Thyroid gland (tissue), 4 donors: ENCODE measurements around the gene RASSF7. TPM values are rescaled to one million over a fixed set of nuclear protein-coding genes. Genes with fewer than 3 reads are reported as not detected.

Experiments
- DNase-seq, 2 donors: peaks; one replicate each; pipeline ENCODE4 v3.0.0-alpha.2; 2019
- H3K27ac ChIP-seq, 3 donors: fragments of 200-600 bp; sonication (generic); 1 replicate in 2 of 3; 2 replicates in 1 of 3; pipeline ENCODE4 v1.5.1; 2016 to 2019; ENCODE audit warnings: mild to moderate bottlenecking in 1 of 3, moderate library complexity in 1 of 3
- H3K27me3 ChIP-seq: fragments of 200-600 bp; sonication (generic); one replicate; pipeline ENCODE4 v1.5.1; 2019
- H3K36me3 ChIP-seq, 2 donors: fragments of 200-600 bp; sonication (generic); one replicate each; pipeline ENCODE4 v1.5.1; 2016 to 2019
- H3K4me1 ChIP-seq, 2 donors: fragments of 200-600 bp; sonication (generic); one replicate each; pipeline ENCODE4 v1.5.1; 2017 to 2019
- H3K4me3 ChIP-seq, 3 donors: fragments of 200-600 bp; sonication (generic); replicated peaks in 1 of 3; 1 replicate in 2 of 3; 2 replicates in 1 of 3; pipeline ENCODE4 v1.5.1; 2016; ENCODE audit warnings: mild to moderate bottlenecking in 1 of 3
- H3K9me3 ChIP-seq: fragments of 200-600 bp; sonication (generic); one replicate; pipeline ENCODE4 v1.5.1; 2017
- CTCF ChIP-seq, 6 experiments: fragments of 200-600 bp in 3 of 6; fragments of 450-650 bp in 3 of 6; sonication (generic) in 3 of 6; IDR thresholded peaks; one replicate each; pipeline ENCODE4 v1.5.1; 2016 to 2019; ENCODE audit warnings: antibody characterized with exemption in 6 of 6, mild to moderate bottlenecking in 2 of 6, inconsistent platforms in 1 of 6, moderate library complexity in 1 of 6
- POLR2A ChIP-seq, 2 donors: fragments of 450-650 bp; IDR thresholded peaks; one replicate each; pipeline ENCODE4 v1.6.1; 2017; ENCODE audit warnings: antibody characterized with exemption in 2 of 2, mild to moderate bottlenecking in 2 of 2, moderate library complexity in 1 of 2
- WGBS, 2 donors: methylation state at CpG; one replicate each; pipeline ENCODE4 v1.1.5; 2017; 5-methylcytosine and 5-hydroxymethylcytosine counted together
- intact Hi-C: fragments of 100-400 bp; cut with DNase I; formaldehyde crosslinking; loops from one replicate; pipeline ENCODE4 v1.15.1; 2023
- total RNA-seq, 4 donors: library from RNA; depleted of rRNA; stranded (reverse); fragments of >200 nt; gene quantifications; one replicate each; pipeline ENCODE4 v1.2.3, GENCODE V29; 2016

Gene RASSF7
- total RNA-seq, 4 donors from 2014 or later: 18.6 to 60.0 (median 24.8) TPM

DNA sequence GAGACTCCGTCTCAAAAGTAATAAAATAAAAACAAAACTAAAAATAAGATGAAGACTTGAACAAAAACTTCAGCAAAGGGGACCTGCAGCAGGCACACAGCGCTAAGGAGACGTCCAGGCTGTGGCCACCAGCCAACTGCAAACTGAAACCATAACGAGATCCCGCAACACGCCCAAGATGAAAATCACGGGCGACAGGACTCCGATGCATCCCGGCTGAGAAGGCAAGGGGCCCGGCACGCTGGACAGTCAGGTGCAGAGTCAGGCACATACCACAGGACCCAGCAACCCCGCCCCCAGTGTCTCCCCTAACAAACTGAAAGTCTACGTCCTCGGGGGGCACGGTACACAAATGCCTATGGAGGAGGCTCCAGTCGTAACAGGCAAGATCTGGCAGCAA lies 34.6 kb upstream of the RASSF7 start:
- Histone ChIP-seq H3K27ac (no peak overlapping the region), H3K4me1 (no peaks in the 10 kb centered on the region), H3K4me3 (no peak overlapping the region), H3K9me3 (no peaks in the 10 kb centered on the region), H3K27me3 (no peaks in the 10 kb centered on the region), H3K36me3 (no peaks in the 10 kb centered on the region)
- TF ChIP-seq CTCF (IDR thresholded peaks at IDR 0.05) (no peak), POLR2A (IDR thresholded peaks at IDR 0.05) (no peak)
- intact Hi-C loops: no loop called here
- DNase-seq: no peak
- WGBS, 2 donors: 83 to 88% methylated on average over 15 to 17 of the region's 17 CpGs

GRCh38 chr11:528166-528814 lies 32.5 kb upstream of the RASSF7 start:
- Histone ChIP-seq H3K27ac (no peak overlapping the region), H3K36me3 (peaks cover 17 to 18% of the 10 kb centered on the region in 2 donors), H3K4me1 (peaks cover 0 to 4% of the 10 kb centered on the region in 2 donors), H3K9me3 (no peaks in the 10 kb centered on the region), H3K4me3 (no peak overlapping the region), H3K27me3 (no peaks in the 10 kb centered on the region)
- intact Hi-C loops: no loop called here
- no peak for DNase-seq
- TF ChIP-seq CTCF (IDR thresholded peaks at IDR 0.05) (no peak), POLR2A (IDR thresholded peaks at IDR 0.05) (no peak)
- 82 to 100% methylated on average over 2 to 27 of the region's 30 CpGs for WGBS, 2 donors

GRCh38 chr11:528815-529727 lies 31.7 kb upstream of the RASSF7 start:
- H3K36me3 ChIP-seq: peaks cover 17 to 20% of the 10 kb centered on the region in 2 donors
- WGBS, 2 donors: 83 to 84% methylated on average over 7 to 15 of the region's 29 CpGs
- peaks cover 0 to 9% of the 10 kb centered on the region in 2 donors for H3K4me1 ChIP-seq
- no peaks in the 10 kb centered on the region for H3K27me3 ChIP-seq
- H3K27ac ChIP-seq: no peak overlapping the region
- DNase-seq: no peak
- H3K9me3 ChIP-seq: no peaks in the 10 kb centered on the region
- intact Hi-C loops: no loop called here
- H3K4me3 ChIP-seq: no peak overlapping the region
- TF ChIP-seq POLR2A (IDR thresholded peaks at IDR 0.05): no peak

GRCh38 chr11:529728-530411 lies 30.9 kb upstream of the RASSF7 start:
- DNase-seq: no peak
- Histone ChIP-seq H3K27me3 (no peaks in the 10 kb centered on the region), H3K36me3 (peaks cover 17 to 20% of the 10 kb centered on the region in 2 donors), H3K4me1 (peaks cover 5 to 15% of the 10 kb centered on the region in 2 donors), H3K27ac (no peak overlapping the region), H3K9me3 (no peaks in the 10 kb centered on the region), H3K4me3 (no peak overlapping the region)
- TF ChIP-seq POLR2A (IDR thresholded peaks at IDR 0.05): no peak
- TF ChIP-seq CTCF (IDR thresholded peaks at IDR 0.05): no peak
- WGBS, 2 donors: 83 to 87% methylated on average over 1 to 3 of the region's 18 CpGs
- intact Hi-C loops: no loop called here

GRCh38 chr11:530960-531831 lies 29.6 kb upstream of the RASSF7 start:
- H3K4me3 ChIP-seq: no peak overlapping the region
- peaks cover 17 to 20% of the 10 kb centered on the region in 2 donors for H3K36me3 ChIP-seq
- peaks cover 8 to 19% of the 10 kb centered on the region in 2 donors for H3K4me1 ChIP-seq
- WGBS, 2 donors: 88 to 94% methylated on average over 12 to 26 of the region's 28 CpGs
- no peak for TF ChIP-seq CTCF (IDR thresholded peaks at IDR 0.05)
- TF ChIP-seq POLR2A (IDR thresholded peaks at IDR 0.05): no peak
- no peaks in the 10 kb centered on the region for H3K9me3 ChIP-seq
- H3K27me3 ChIP-seq: no peaks in the 10 kb centered on the region
- intact Hi-C loops: no loop called here
- no peak overlapping the region for H3K27ac ChIP-seq
- DNase-seq: no peak
